Transverse colon (tissue), 4 donors: Measurements from ENCODE around the gene DPYSL5.

ENCODE experiments used
- EP300 ChIP-seq: sonication (generic); formaldehyde crosslinking; IDR thresholded peaks from one replicate; pipeline ENCODE4 v1.6.1; 2017; ENCODE audit warnings: antibody characterized with exemption, low read depth
- POLR2AphosphoS5 ChIP-seq, 3 donors: sonication (generic); formaldehyde crosslinking; IDR thresholded peaks; one replicate each; pipeline ENCODE4 v1.6.1; 2016; ENCODE audit warnings: antibody characterized with exemption in 3 of 3
- TF ChIP-seq, protein P1 (sequence below), 5 experiments: fragments of 200-600 bp in 3 of 5; fragments of 450-650 bp in 2 of 5; sonication (generic) in 3 of 5; IDR thresholded peaks; 1 replicate in 2 of 5; 2 replicates in 3 of 5; pipeline ENCODE4 v1.5.1; 2016 to 2017; ENCODE audit warnings: antibody characterized with exemption in 5 of 5, inconsistent platforms in 3 of 5, mild to moderate bottlenecking in 2 of 5, moderate library complexity in 1 of 5

DNA sequence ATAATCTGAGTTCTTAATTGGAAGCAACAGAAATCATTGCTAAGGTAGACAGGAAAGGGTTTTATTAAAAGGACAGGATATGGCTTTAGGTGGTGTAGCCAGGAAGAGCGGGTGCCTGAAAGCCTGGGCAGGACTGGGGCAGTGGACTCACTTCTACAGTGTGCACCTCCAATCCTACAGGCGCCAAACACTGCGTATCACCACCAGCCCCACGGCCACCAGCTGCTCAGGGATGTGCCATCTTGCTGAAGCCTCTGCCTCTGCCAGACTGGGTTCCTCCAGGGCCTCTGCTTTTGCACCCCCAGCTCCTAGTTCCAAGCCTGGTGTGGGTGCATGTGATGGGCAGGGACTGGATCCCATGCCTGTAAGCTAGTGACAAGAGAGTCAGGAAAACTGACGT, 29.7 kb upstream of the DPYSL5 start:
- TF ChIP-seq, protein P1, sequence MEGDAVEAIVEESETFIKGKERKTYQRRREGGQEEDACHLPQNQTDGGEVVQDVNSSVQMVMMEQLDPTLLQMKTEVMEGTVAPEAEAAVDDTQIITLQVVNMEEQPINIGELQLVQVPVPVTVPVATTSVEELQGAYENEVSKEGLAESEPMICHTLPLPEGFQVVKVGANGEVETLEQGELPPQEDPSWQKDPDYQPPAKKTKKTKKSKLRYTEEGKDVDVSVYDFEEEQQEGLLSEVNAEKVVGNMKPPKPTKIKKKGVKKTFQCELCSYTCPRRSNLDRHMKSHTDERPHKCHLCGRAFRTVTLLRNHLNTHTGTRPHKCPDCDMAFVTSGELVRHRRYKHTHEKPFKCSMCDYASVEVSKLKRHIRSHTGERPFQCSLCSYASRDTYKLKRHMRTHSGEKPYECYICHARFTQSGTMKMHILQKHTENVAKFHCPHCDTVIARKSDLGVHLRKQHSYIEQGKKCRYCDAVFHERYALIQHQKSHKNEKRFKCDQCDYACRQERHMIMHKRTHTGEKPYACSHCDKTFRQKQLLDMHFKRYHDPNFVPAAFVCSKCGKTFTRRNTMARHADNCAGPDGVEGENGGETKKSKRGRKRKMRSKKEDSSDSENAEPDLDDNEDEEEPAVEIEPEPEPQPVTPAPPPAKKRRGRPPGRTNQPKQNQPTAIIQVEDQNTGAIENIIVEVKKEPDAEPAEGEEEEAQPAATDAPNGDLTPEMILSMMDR (IDR thresholded peaks at IDR 0.05) = no peak
- TF ChIP-seq POLR2AphosphoS5 (IDR thresholded peaks at IDR 0.05) = no peak
- TF ChIP-seq EP300 = no peak
